ENCODE results near the gene GRAMD2B. TPM values are rescaled to one million over a fixed set of nuclear protein-coding genes. Genes with fewer than 3 reads are reported as not detected.

GRAMD2B gene
- total and polyA plus RNA-seq, 9 donors: 19.2 to 99.0 (median 32.2) TPM

DNA sequence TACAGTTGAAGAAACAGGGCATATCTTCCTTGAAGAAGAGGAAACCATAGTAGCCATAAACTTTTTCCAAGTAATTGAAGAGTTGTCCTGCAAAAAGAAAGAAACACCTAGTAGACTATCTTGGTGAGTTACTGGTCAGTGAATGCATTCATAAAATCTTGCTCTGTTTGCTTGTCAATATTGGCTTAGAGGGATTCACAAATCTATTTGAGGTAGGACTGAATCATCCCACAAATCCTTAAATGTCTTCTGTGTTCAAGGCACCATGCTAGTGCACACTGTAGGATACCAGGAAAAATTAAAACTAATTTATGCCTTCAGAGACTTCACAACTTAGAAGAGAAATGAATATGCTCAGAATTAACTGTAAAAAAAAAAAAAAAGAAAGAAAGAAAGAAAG is 57.6 kb downstream of the GRAMD2B start:
- H3K4me3 ChIP-seq: no peak overlapping the region
- peak overlapping the region in 1 of 2 donors; percentile 56 for H3K27ac ChIP-seq
- H3K36me3 ChIP-seq: no peaks in the 10 kb centered on the region
- no peaks in the 10 kb centered on the region for H3K9me3 ChIP-seq
- DNase-seq: no peak
- intact Hi-C loops (cut with DNase I): no loop called here
- H3K27me3 ChIP-seq: no peaks in the 10 kb centered on the region
- H3K4me1 ChIP-seq (ENCODE audit: insufficient read depth): peaks cover 9% of the 10 kb centered on the region
- no peak for TF ChIP-seq CTCF (IDR thresholded peaks at IDR 0.05)
- no peak for TF ChIP-seq EP300 (IDR thresholded peaks at IDR 0.05)
- TF ChIP-seq POLR2A (IDR thresholded peaks at IDR 0.05): no peak

GRCh38 chr5:126481243-126481642 is 58.0 kb downstream of the GRAMD2B start:
- Histone ChIP-seq H3K36me3 (no peaks in the 10 kb centered on the region), H3K9me3 (no peaks in the 10 kb centered on the region)

GRCh38 chr5:126482591-126482990 is 59.4 kb downstream of the GRAMD2B start:
- Histone ChIP-seq H3K27me3 (no peaks in the 10 kb centered on the region), H3K27ac (peak overlapping the region in 1 of 2 donors; percentile 18), H3K4me3 (no peak overlapping the region), H3K4me1 (ENCODE audit: insufficient read depth) (peaks cover 10% of the 10 kb centered on the region), H3K36me3 (no peaks in the 10 kb centered on the region), H3K9me3 (no peaks in the 10 kb centered on the region)
- 43 to 47% (median 44%) methylated on average over 1 of the region's 1 CpG for WGBS, 3 donors
- intact Hi-C loops (cut with DNase I): no loop called here
- DNase-seq: no peak
- TF ChIP-seq CTCF (IDR thresholded peaks at IDR 0.05): no peak
- TF ChIP-seq EP300 (IDR thresholded peaks at IDR 0.05): no peak
- TF ChIP-seq POLR2A (IDR thresholded peaks at IDR 0.05): no peak

More at GRCh38 chr5:126481243-126481642, 58.0 kb downstream of the GRAMD2B start:
- DNase-seq: no peak
- Histone ChIP-seq H3K4me3 (no peak overlapping the region), H3K4me1 (ENCODE audit: insufficient read depth) (peaks cover 11% of the 10 kb centered on the region), H3K27ac (no peak overlapping the region), H3K27me3 (no peaks in the 10 kb centered on the region)
- intact Hi-C loops (cut with DNase I): no loop called here
- WGBS, 3 donors: 89 to 92% (median 91%) methylated on average over 2 of the region's 2 CpGs
- TF ChIP-seq EP300 (IDR thresholded peaks at IDR 0.05) (no peak), POLR2A (IDR thresholded peaks at IDR 0.05) (no peak), CTCF (IDR thresholded peaks at IDR 0.05) (no peak)

GRCh38 chr5:126483156-126483555 is 59.9 kb downstream of the GRAMD2B start:
- no peak for DNase-seq
- peak overlapping the region in 1 of 2 donors; percentile 18 for H3K27ac ChIP-seq
- no peaks in the 10 kb centered on the region for H3K27me3 ChIP-seq
- WGBS, 3 donors: 25 to 44% (median 41%) methylated on average over 3 of the region's 3 CpGs
- no peak overlapping the region for H3K4me3 ChIP-seq
- H3K4me1 ChIP-seq (ENCODE audit: insufficient read depth): peaks cover 8% of the 10 kb centered on the region
- intact Hi-C loops (cut with DNase I): no loop called here
- TF ChIP-seq POLR2A (IDR thresholded peaks at IDR 0.05) (no peak), CTCF (IDR thresholded peaks at IDR 0.05) (no peak), EP300 (IDR thresholded peaks at IDR 0.05) (no peak)
- H3K9me3 ChIP-seq: no peaks in the 10 kb centered on the region
- no peaks in the 10 kb centered on the region for H3K36me3 ChIP-seq
